ENCODE data around the gene SMDT1. TPM values are rescaled to one million over a fixed set of nuclear protein-coding genes. Genes with fewer than 3 reads are reported as not detected.

The SMDT1 gene
- polyA plus RNA-seq, 1 of the 3 experiments (the other 2 are of a cell fraction): 29.8 TPM

GRCh38 chr22:42052765-42053164 lies 26.7 kb upstream of the SMDT1 start:
- Histone ChIP-seq H3K79me2 (ENCODE audit: insufficient read depth) (no peaks in the 10 kb centered on the region), H3K9ac (no peak overlapping the region), H2AFZ (ENCODE audit: low read depth) (no peak overlapping the region), H3K4me2 (no peak overlapping the region), H3K4me3 (ENCODE audit: low read depth in 2 of 2, low read length in 1 of 2) (no peak overlapping the region), H3K4me1 (ENCODE audit: control insufficient read depth in 1 of 2, insufficient read depth in 2 of 2, low read depth in 1 of 2, low read length in 1 of 2) (no peaks in the 10 kb centered on the region), H3K27ac (ENCODE audit: low read depth in 2 of 2, low read length in 1 of 2) (no peak overlapping the region), H3K9me2 (no peaks in the 10 kb centered on the region), H4K20me1 (ENCODE audit: insufficient read depth) (no peaks in the 10 kb centered on the region), H3K36me3 (replicated peaks in 1 of 2; ENCODE audit: control insufficient read depth in 1 of 2, insufficient read depth in 2 of 2, low read length in 1 of 2) (no peaks in the 10 kb centered on the region), H3K9me3 (no peaks in the 10 kb centered on the region), H3K27me3 (ENCODE audit: insufficient read depth) (no peaks in the 10 kb centered on the region), H3F3A (replicated peaks; ENCODE audit: insufficient read depth) (no peaks in the 10 kb centered on the region)
- no peak for DNase-seq
- CTCF ChIA-PET: no interaction called here
- TF ChIP-seq SIN3A (IDR thresholded peaks at IDR 0.05; ENCODE audit: borderline replicate concordance, low read depth, low read length) (no peak), GATA2 (CRISPR knock-in tag; IDR thresholded peaks at IDR 0.05) (no peak), ELF1 (IDR thresholded peaks at IDR 0.05) (no peak), RFX5 (IDR thresholded peaks at IDR 0.05; ENCODE audit: low read length) (no peak), FOSL2 (IDR thresholded peaks at IDR 0.05; ENCODE audit: borderline replicate concordance, low read depth) (no peak), MXI1 (IDR thresholded peaks at IDR 0.05; ENCODE audit: low read depth, low read length) (no peak), USF1 (IDR thresholded peaks at IDR 0.05; ENCODE audit: borderline replicate concordance, low read depth) (no peak)
- WGBS (ENCODE audit: low lambda C conversion rate): 85% methylated on average over 3 of the region's 3 CpGs
- POLR2A ChIA-PET: no interaction called here

GRCh38 chr22:42056757-42057511 lies 22.6 kb upstream of the SMDT1 start:
- no peaks in the 10 kb centered on the region for H4K20me1 ChIP-seq (ENCODE audit: insufficient read depth)
- 91% methylated on average over 1 of the region's 1 CpG for WGBS (ENCODE audit: low lambda C conversion rate)
- no peaks in the 10 kb centered on the region for H3K27me3 ChIP-seq (ENCODE audit: insufficient read depth)
- H3K4me1 ChIP-seq (ENCODE audit: control insufficient read depth in 1 of 2, insufficient read depth in 2 of 2, low read depth in 1 of 2, low read length in 1 of 2): no peaks in the 10 kb centered on the region
- no peak overlapping the region for H3K4me3 ChIP-seq (ENCODE audit: low read depth in 2 of 2, low read length in 1 of 2)
- no peak overlapping the region for H3K27ac ChIP-seq (ENCODE audit: low read depth in 2 of 2, low read length in 1 of 2)
- CTCF ChIA-PET: no interaction called here
- H2AFZ ChIP-seq (ENCODE audit: low read depth): no peak overlapping the region
- no peaks in the 10 kb centered on the region for H3K36me3 ChIP-seq (replicated peaks in 1 of 2; ENCODE audit: control insufficient read depth in 1 of 2, insufficient read depth in 2 of 2, low read length in 1 of 2)
- TF ChIP-seq YY1 (IDR thresholded peaks at IDR 0.05; ENCODE audit: low read depth) (no peak), NRF1 (IDR thresholded peaks at IDR 0.05; ENCODE audit: low read depth, low read length) (no peak)
- POLR2A ChIA-PET: no interaction called here
- no peak overlapping the region for H3K4me2 ChIP-seq
- H3K9me3 ChIP-seq: no peaks in the 10 kb centered on the region
- no peaks in the 10 kb centered on the region for H3F3A ChIP-seq (replicated peaks; ENCODE audit: insufficient read depth)
- DNase-seq: no peak
- no peaks in the 10 kb centered on the region for H3K9me2 ChIP-seq
- no peak overlapping the region for H3K9ac ChIP-seq
- H3K79me2 ChIP-seq (ENCODE audit: insufficient read depth): no peaks in the 10 kb centered on the region

- H3K9ac ChIP-seq: no peak overlapping the region
- no peaks in the 10 kb centered on the region for H3K4me1 ChIP-seq (ENCODE audit: control insufficient read depth in 1 of 2, insufficient read depth in 2 of 2, low read depth in 1 of 2, low read length in 1 of 2)
- TF ChIP-seq GABPA (IDR thresholded peaks at IDR 0.05; ENCODE audit: low read depth) (no peak), POLR2AphosphoS5 (IDR thresholded peaks at IDR 0.05; ENCODE audit: low read depth, low read length) (no peak)
- no peak for DNase-seq
- H3K27ac ChIP-seq (ENCODE audit: low read depth in 2 of 2, low read length in 1 of 2): no peak overlapping the region
- no peak overlapping the region for H3K4me3 ChIP-seq (ENCODE audit: low read depth in 2 of 2, low read length in 1 of 2)
- no peaks in the 10 kb centered on the region for H3K79me2 ChIP-seq (ENCODE audit: insufficient read depth)
- 100% methylated on average over 2 of the region's 5 CpGs for WGBS (ENCODE audit: low lambda C conversion rate)
- H3K9me3 ChIP-seq: no peaks in the 10 kb centered on the region
- H3K9me2 ChIP-seq: no peaks in the 10 kb centered on the region
- no peaks in the 10 kb centered on the region for H3K27me3 ChIP-seq (ENCODE audit: insufficient read depth)
- ChIA-PET POLR2A (no interaction called here), CTCF (no interaction called here)
- H4K20me1 ChIP-seq (ENCODE audit: insufficient read depth): no peaks in the 10 kb centered on the region
- no peak overlapping the region for H2AFZ ChIP-seq (ENCODE audit: low read depth)
- no peaks in the 10 kb centered on the region for H3K36me3 ChIP-seq (replicated peaks in 1 of 2; ENCODE audit: control insufficient read depth in 1 of 2, insufficient read depth in 2 of 2, low read length in 1 of 2)
- no peaks in the 10 kb centered on the region for H3F3A ChIP-seq (replicated peaks; ENCODE audit: insufficient read depth)
- no peak overlapping the region for H3K4me2 ChIP-seq
Measured at GRCh38 chr22:42060489-42060888, 19.0 kb upstream of the SMDT1 start.

All from SK-N-SH (cell line).